Measurements from ENCODE around the gene UNC119. TPM values are rescaled to one million over a fixed set of nuclear protein-coding genes. Genes with fewer than 3 reads are reported as not detected.

UNC119 gene
- total and polyA plus RNA-seq, 2 of the 13 experiments (the other 11 are each of a cell fraction or from before 2014, with no cell fraction given): 10.4 to 63.1 TPM

DNA sequence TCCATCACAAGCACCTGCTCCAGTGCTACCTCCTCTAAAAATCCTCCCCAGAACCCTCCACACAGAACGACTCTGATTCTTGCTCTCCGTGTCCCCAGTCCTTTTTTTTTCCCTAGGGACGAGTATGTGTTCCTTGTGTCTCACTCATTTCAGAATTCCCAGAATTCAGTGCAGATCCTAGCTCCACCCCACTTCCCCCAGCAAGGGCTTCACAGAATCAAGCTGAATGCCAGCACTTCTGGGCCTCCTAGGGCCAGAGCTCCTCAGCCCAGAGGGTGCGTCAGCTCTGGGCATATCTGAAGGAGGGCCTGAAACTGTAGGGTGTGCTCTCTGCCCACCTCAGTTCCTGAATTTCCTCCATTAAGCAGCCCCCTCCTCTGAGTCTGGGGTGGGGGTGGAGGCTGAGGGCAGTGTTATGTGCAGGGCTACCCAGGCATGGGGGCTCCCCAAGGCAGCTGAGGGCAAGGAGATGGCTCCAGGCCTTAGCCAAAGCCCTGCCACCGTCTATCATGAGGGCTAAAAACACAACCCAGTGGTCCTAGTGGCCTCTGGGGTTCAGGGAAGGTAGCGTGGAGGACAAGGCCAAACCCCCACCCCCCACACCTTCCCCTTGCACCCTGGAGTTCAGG is 6.5 kb downstream of the UNC119 start:
- H3K79me2 ChIP-seq (ENCODE audit: insufficient read depth, low read length): no peaks in the 10 kb centered on the region
- H3K27ac ChIP-seq (ENCODE audit: extremely low read length, insufficient read depth, low read length): no peak overlapping the region
- ATAC-seq (no peak), DNase-seq (ENCODE audit: low spot score) (no peak), FAIRE-seq (no peak)
- 71% methylated on average over 6 of the region's 6 CpGs for WGBS (ENCODE audit: low lambda C conversion rate)
- POLR2A ChIA-PET: no interaction called here
- H3K27me3 ChIP-seq (ENCODE audit: control insufficient read depth in 1 of 2, insufficient read depth in 2 of 2, low read length in 2 of 2): no peaks in the 10 kb centered on the region
- TF ChIP-seq ZNF225 (CRISPR knock-in tag; IDR thresholded peaks at IDR 0.05): no peak
- TF ChIP-seq, protein P1, sequence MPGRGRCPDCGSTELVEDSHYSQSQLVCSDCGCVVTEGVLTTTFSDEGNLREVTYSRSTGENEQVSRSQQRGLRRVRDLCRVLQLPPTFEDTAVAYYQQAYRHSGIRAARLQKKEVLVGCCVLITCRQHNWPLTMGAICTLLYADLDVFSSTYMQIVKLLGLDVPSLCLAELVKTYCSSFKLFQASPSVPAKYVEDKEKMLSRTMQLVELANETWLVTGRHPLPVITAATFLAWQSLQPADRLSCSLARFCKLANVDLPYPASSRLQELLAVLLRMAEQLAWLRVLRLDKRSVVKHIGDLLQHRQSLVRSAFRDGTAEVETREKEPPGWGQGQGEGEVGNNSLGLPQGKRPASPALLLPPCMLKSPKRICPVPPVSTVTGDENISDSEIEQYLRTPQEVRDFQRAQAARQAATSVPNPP (CRISPR knock-in tag; IDR thresholded peaks at IDR 0.05): no peak
- TF ChIP-seq, protein P2, sequence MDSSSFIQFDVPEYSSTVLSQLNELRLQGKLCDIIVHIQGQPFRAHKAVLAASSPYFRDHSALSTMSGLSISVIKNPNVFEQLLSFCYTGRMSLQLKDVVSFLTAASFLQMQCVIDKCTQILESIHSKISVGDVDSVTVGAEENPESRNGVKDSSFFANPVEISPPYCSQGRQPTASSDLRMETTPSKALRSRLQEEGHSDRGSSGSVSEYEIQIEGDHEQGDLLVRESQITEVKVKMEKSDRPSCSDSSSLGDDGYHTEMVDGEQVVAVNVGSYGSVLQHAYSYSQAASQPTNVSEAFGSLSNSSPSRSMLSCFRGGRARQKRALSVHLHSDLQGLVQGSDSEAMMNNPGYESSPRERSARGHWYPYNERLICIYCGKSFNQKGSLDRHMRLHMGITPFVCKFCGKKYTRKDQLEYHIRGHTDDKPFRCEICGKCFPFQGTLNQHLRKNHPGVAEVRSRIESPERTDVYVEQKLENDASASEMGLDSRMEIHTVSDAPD (CRISPR knock-in tag; IDR thresholded peaks at IDR 0.05): no peak
- TF ChIP-seq, protein P3, sequence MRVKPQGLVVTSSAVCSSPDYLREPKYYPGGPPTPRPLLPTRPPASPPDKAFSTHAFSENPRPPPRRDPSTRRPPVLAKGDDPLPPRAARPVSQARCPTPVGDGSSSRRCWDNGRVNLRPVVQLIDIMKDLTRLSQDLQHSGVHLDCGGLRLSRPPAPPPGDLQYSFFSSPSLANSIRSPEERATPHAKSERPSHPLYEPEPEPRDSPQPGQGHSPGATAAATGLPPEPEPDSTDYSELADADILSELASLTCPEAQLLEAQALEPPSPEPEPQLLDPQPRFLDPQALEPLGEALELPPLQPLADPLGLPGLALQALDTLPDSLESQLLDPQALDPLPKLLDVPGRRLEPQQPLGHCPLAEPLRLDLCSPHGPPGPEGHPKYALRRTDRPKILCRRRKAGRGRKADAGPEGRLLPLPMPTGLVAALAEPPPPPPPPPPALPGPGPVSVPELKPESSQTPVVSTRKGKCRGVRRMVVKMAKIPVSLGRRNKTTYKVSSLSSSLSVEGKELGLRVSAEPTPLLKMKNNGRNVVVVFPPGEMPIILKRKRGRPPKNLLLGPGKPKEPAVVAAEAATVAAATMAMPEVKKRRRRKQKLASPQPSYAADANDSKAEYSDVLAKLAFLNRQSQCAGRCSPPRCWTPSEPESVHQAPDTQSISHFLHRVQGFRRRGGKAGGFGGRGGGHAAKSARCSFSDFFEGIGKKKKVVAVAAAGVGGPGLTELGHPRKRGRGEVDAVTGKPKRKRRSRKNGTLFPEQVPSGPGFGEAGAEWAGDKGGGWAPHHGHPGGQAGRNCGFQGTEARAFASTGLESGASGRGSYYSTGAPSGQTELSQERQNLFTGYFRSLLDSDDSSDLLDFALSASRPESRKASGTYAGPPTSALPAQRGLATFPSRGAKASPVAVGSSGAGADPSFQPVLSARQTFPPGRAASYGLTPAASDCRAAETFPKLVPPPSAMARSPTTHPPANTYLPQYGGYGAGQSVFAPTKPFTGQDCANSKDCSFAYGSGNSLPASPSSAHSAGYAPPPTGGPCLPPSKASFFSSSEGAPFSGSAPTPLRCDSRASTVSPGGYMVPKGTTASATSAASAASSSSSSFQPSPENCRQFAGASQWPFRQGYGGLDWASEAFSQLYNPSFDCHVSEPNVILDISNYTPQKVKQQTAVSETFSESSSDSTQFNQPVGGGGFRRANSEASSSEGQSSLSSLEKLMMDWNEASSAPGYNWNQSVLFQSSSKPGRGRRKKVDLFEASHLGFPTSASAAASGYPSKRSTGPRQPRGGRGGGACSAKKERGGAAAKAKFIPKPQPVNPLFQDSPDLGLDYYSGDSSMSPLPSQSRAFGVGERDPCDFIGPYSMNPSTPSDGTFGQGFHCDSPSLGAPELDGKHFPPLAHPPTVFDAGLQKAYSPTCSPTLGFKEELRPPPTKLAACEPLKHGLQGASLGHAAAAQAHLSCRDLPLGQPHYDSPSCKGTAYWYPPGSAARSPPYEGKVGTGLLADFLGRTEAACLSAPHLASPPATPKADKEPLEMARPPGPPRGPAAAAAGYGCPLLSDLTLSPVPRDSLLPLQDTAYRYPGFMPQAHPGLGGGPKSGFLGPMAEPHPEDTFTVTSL (CRISPR knock-in tag; IDR thresholded peaks at IDR 0.05; ENCODE audit: borderline replicate concordance): no peak
- TF ChIP-seq ZNF232 (CRISPR knock-in tag; IDR thresholded peaks at IDR 0.05; ENCODE audit: borderline replicate concordance): no peak
- no peak for TF ChIP-seq YEATS4 (CRISPR knock-in tag; IDR thresholded peaks at IDR 0.05; ENCODE audit: borderline replicate concordance)
- TF ChIP-seq, protein P4, sequence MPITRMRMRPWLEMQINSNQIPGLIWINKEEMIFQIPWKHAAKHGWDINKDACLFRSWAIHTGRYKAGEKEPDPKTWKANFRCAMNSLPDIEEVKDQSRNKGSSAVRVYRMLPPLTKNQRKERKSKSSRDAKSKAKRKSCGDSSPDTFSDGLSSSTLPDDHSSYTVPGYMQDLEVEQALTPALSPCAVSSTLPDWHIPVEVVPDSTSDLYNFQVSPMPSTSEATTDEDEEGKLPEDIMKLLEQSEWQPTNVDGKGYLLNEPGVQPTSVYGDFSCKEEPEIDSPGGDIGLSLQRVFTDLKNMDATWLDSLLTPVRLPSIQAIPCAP (CRISPR knock-in tag; IDR thresholded peaks at IDR 0.05; ENCODE audit: low read depth): no peak
- no peak for TF ChIP-seq HMGA1 (CRISPR knock-in tag; conservative IDR thresholded peaks at IDR 0.05)
- no peak for TF ChIP-seq SSRP1 (CRISPR knock-in tag; IDR thresholded peaks at IDR 0.05)
- no peak for TF ChIP-seq HHEX (CRISPR knock-in tag; IDR thresholded peaks at IDR 0.05)
- TF ChIP-seq, protein P5, sequence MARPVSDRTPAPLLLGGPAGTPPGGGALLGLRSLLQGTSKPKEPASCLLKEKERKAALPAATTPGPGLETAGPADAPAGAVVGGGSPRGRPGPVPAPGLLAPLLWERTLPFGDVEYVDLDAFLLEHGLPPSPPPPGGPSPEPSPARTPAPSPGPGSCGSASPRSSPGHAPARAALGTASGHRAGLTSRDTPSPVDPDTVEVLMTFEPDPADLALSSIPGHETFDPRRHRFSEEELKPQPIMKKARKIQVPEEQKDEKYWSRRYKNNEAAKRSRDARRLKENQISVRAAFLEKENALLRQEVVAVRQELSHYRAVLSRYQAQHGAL (CRISPR knock-in tag; IDR thresholded peaks at IDR 0.05; ENCODE audit: not compliant biosample characterization): no peak
- TF ChIP-seq ZZZ3 (CRISPR knock-in tag; IDR thresholded peaks at IDR 0.05; ENCODE audit: borderline replicate concordance): no peak
- TF ChIP-seq TBX3 (IDR thresholded peaks at IDR 0.05; ENCODE audit: borderline replicate concordance): no peak
- no peak for TF ChIP-seq TARDBP (CRISPR knock-in tag; IDR thresholded peaks at IDR 0.05)
- no peak overlapping the region for H3K4me2 ChIP-seq (ENCODE audit: low read depth, low read length)
- H3K4me3 ChIP-seq (replicated peaks in 1 of 3; ENCODE audit: insufficient read depth in 1 of 3, low read depth in 2 of 3, low read length in 3 of 3): no peak overlapping the region
- peaks cover 18% of the 10 kb centered on the region for H3K4me1 ChIP-seq (ENCODE audit: insufficient read depth, low read length)
- H3K9ac ChIP-seq (ENCODE audit: insufficient read depth, low read depth, low read length): no peak overlapping the region
- in situ Hi-C loops (cut with HindIII; ENCODE audit: extremely low pct_ligation_motif_present, low pct_unique_long_range_greater_than_20kb) (no loop called here), intact Hi-C loops (cut with micrococcal nuclease; ENCODE audit: unreplicated experiment) (no loop called here)
- CTCF ChIA-PET (ENCODE audit: low intra/inter-chr PET ratio, low total read pairs): no interaction called here
- H2AFZ ChIP-seq (ENCODE audit: low read length): no peak overlapping the region
- H4K20me1 ChIP-seq (ENCODE audit: insufficient read depth, low read length): no peaks in the 10 kb centered on the region
- no TSS peak for BruUV-seq (replicated peaks)
- H3K36me3 ChIP-seq (replicated peaks in 1 of 2; ENCODE audit: control insufficient read depth in 1 of 2, insufficient read depth in 2 of 2, low read length in 2 of 2): no peaks in the 10 kb centered on the region
- H3K9me3 ChIP-seq (ENCODE audit: low read length): no peaks in the 10 kb centered on the region
